Urinary bladder (tissue), 4 donors: ENCODE results near the gene TMPRSS12. TPM values are rescaled to one million over a fixed set of nuclear protein-coding genes. Genes with fewer than 3 reads are reported as not detected.
"Not testable (repeated sequence)": the region's sequence is repeated elsewhere in the genome, so short reads cannot be mapped to it uniquely, and the experiment has no call there.

ENCODE experiments used
- DNase-seq: peaks from one replicate; pipeline ENCODE4 v3.0.0-alpha.2; 2015; ENCODE audit errors: extremely low spot score
- H3K27ac ChIP-seq: one replicate; pipeline ENCODE4 v1.5.1; 2013; ENCODE audit warnings: low read depth, mild to moderate bottlenecking, moderate library complexity
- H3K36me3 ChIP-seq: one replicate; pipeline ENCODE4 v1.6.1; 2013; ENCODE audit warnings: mild to moderate bottlenecking, moderate library complexity; ENCODE audit not compliant: insufficient read depth
- H3K4me1 ChIP-seq: one replicate; pipeline ENCODE4 v1.6.1; 2013; ENCODE audit warnings: mild to moderate bottlenecking, moderate library complexity; ENCODE audit not compliant: insufficient read depth
- H3K4me3 ChIP-seq: one replicate; pipeline ENCODE4 v1.5.1; 2013; ENCODE audit warnings: low read depth, low read length
- WGBS: extraction: QIAGEN DNeasy Blood & Tissue Kit; methylation state at CpG from one replicate; pipeline ENCODE4 v1.1.7; 2013; 5-methylcytosine and 5-hydroxymethylcytosine counted together
- polyA plus RNA-seq: library from polyadenylated mRNA; stranded (reverse); fragments of 200-250 nt; gene quantifications from one replicate; pipeline ENCODE4 v1.2.3, GENCODE V29; 2013
- total RNA-seq: library from RNA; depleted of rRNA; stranded (reverse); fragments of >200 nt; gene quantifications from one replicate; pipeline ENCODE4 v1.2.3, GENCODE V29; 2014
- donor health status: healthy with polysubstance abuse.
- donor health status: healthy.

The TMPRSS12 gene
- total and polyA plus RNA-seq, 2 donors, result not detected

DNA sequence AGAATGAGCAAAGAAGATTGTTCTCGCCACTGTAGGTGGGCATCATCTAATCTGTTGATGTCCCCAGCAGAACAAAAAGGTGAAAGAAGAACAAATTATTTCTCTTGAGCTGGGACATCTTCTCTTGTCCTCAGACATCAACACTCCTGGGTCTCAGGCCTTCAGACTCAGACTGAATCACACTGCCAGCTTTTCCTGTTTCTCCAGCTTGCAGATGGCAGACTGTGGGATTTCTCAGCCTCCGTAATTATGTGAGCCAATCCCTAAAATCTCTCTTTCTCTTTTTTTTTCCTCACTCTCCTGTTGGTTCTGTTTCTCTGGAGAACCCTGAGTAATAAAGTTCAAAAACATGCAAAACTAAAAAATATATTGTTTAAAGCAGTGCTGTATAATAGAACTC is 3.7 kb upstream of the TMPRSS12 start:
- DNase-seq, result no peak
- Histone ChIP-seq H3K4me1 (no peaks in the 10 kb centered on the region), H3K27ac (no peak overlapping the region), H3K36me3 (no peaks in the 10 kb centered on the region), H3K4me3 (no peak overlapping the region)
- WGBS, result 81% methylated on average over 2 of the region's 2 CpGs

DNA sequence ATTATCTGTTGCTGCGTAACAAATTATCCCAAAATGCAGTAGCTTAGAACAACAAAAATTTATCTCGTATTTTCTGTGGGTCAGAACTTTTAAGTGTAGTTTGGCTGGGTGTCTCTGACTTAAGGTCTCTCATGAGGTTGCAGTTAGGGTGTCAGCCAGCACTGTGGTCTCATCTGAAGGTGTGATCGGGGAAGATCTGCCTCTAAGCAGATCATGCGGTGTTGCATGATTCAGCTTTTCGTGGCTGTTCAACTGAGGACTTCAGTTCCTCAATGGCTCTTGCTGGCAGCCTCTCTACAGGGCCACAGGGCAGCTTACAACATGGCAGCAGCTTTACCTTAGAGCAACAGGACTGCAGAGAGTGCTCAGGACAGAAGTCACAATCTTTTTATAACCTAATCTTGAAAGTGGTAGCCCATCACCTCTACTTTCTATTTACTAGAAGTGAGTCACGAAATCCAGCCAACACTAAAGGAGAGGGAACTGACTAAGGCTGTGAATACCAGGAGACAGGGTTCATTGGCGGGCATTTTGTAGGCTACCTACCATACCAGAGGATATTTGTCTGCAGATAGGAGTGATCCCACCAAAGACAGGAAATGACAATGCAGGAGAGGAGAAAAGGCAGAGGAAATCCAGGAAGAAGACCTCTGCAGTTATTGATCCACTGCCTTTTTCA is 1.8 kb upstream of the TMPRSS12 start:
- H3K4me3 ChIP-seq, result no peak overlapping the region
- no peaks in the 10 kb centered on the region for H3K36me3 ChIP-seq
- WGBS, result 97% methylated on average over 7 of the region's 7 CpGs
- H3K27ac ChIP-seq, result no peak overlapping the region
- no peaks in the 10 kb centered on the region for H3K4me1 ChIP-seq
- DNase-seq, result no peak

DNA sequence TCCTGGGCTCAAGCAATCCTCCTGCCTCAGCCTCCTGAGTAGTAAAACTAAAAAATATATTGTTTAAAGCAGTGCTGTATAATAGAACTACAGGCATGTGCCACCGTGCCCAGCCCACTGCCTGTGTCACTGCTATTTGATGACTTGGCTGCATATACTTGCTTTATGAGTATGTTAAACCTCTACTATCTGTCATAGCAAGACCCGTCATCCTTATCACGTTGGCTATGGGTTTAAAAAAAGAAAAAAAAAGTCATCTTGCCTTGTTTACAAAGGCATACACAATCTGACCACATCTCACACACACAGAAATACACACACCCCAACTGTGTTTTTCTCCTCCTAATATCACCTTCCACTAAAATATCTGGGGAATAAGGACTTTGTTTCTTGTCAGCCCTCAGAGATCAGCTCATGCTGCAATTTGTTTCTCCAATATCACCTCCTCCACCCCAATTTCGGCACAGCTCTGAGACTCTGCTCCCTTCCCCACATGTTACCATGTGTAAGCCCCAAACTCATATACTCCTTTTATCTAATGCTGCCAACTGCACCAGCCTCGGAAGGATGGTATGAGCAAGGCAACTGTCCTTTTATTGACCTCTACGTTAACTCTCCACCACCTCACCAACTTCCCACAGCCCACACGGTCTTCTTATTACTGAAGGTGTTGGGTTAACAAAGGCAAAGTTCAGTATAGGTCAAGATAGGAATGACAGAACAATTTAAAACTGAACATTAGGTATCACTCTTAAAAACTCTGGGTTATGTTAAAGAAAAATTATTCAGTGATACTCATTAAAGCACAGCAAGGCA is 802 bp upstream of the TMPRSS12 start:
- no peak overlapping the region for H3K4me3 ChIP-seq
- no peak overlapping the region for H3K27ac ChIP-seq
- no peaks in the 10 kb centered on the region for H3K36me3 ChIP-seq
- DNase-seq, result no peak
- no peaks in the 10 kb centered on the region for H3K4me1 ChIP-seq
- WGBS, result 57% methylated on average over 7 of the region's 7 CpGs

DNA sequence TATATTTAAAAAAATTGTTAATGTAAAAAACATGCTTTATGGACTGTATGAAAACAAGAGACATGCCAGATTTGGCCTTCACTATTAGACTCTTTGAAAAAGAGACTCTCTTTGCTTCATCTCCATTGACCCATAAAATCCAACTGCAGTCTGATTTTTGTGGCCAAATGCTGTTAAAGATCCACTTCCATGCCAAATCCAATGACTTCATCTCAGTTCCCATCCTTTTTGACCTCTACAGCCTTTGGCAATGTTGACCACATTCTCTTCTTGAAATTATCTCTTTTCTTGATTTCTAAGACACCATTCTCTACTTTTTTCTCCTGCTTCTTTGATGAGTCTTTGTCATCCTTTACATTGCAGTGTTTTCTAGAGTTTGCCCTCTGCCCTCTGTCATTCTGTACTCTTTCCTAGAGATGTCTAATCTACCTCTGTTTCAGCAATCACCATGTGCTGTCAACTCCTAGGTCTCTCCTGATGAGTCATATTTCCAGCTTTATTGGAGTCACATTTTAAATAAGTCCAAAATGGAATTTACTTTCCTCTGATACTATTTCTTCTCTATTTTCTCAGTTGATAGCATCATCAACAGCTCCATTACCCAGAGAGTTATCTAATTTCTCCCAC is 2.4 kb downstream of the TMPRSS12 start:
- no peak for DNase-seq
- Histone ChIP-seq H3K36me3 (no peaks in the 10 kb centered on the region), H3K27ac (no peak overlapping the region), H3K4me3 (no peak overlapping the region), H3K4me1 (no peaks in the 10 kb centered on the region)

DNA sequence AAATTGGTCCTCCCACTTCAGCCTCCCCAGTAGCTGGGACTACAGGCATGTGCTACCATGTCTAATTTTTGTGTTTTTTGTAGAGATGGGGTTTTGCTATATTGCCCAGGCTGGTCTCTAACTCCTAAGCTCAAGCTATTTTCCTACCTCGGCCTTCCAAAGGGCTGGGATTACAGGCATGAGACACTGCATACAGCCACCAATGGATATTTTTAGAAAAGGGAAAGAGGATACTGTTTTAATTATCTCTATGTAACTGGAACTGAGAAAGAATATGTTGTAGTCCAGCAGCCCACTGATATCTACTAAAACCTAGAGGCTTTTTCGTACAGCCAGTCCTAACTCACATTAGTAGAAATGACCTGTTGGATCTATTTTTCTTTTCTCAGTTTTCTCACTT is 6.2 kb downstream of the TMPRSS12 start:
- Histone ChIP-seq H3K36me3 (no peaks in the 10 kb centered on the region), H3K4me3 (no peak overlapping the region), H3K4me1 (no peaks in the 10 kb centered on the region), H3K27ac (no peak overlapping the region)
- no peak for DNase-seq
- 83% methylated on average over 2 of the region's 2 CpGs for WGBS

DNA sequence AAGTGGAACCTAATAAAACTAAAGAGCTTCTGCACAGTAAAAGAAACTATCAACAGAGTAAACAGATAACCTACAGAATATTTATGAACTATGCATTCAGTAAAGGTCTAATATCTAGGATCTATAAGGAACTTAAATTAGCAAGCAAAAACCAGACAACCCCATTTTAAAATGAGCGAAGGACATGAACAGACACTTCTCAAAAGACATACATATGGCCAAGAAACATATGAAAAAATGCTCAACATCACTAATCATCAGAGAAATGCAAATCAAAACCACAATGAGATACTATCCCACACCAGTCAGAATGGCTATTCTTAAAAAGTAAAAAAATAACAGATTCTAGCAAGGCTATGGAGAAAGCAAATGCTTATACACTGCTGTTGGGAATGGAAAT is 12.5 kb downstream of the TMPRSS12 start:
- WGBS, result 99% methylated on average over 1 of the region's 1 CpG
- not testable (repeated sequence) for H3K27ac ChIP-seq, H3K4me3 ChIP-seq, DNase-seq, H3K36me3 ChIP-seq, H3K4me1 ChIP-seq

DNA sequence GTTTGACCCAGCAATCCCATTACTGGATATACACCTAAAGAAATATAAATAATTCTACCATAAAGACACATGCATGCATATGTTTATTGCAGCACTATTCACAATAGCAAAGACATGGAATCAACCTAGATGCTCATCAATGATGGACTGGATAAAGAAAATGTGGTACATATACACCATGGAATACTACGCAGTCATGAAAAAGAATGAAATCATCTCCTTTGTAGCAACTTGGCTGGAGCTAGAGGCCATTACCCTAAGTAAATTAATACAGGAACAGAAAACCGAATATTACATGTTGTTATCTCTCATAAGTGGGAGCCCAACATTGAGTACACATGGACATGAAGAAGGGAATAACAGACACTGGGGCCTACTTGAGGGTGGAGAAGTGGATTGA is 13.0 kb downstream of the TMPRSS12 start:
- H3K4me1 ChIP-seq, DNase-seq, H3K27ac ChIP-seq, H3K36me3 ChIP-seq, H3K4me3 ChIP-seq: not testable (repeated sequence)
- 92% methylated on average over 2 of the region's 2 CpGs for WGBS

DNA sequence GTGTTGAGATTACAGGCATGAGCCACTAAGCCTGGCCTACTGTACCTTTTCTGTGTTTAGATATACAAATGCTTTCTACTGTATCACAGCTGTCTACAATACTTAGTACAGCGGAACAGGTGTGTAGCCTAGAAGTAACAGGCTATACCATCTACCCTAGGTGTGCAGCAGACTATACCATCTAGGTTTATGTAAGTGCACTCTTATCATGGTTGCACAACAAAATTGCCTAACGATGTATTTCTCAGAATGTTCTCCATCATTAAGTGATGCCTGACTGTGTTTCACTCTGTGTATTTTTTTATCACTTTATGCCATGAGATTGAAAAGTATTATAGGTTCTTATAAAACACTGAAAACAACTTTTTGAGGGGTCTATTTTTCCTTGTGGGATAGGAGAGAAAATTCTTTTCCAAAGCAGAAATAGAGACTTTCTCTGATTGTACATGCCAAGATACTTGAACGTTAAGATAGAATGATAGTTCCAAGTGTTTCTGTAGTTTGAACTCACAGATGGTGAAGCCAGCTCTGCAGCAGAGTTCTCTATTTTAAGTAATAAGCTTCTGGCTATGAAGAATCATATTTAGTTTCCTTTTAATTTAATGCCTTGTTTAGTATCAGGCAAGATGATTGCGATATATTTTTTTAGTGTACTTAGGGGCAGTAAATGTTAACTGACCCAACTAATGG is 17.0 kb downstream of the TMPRSS12 start:
- 77% methylated on average over 4 of the region's 4 CpGs for WGBS
- no peak overlapping the region for H3K27ac ChIP-seq
- H3K4me1 ChIP-seq, result no peaks in the 10 kb centered on the region
- H3K4me3 ChIP-seq, result no peak overlapping the region
- no peaks in the 10 kb centered on the region for H3K36me3 ChIP-seq
- DNase-seq, result no peak

DNA sequence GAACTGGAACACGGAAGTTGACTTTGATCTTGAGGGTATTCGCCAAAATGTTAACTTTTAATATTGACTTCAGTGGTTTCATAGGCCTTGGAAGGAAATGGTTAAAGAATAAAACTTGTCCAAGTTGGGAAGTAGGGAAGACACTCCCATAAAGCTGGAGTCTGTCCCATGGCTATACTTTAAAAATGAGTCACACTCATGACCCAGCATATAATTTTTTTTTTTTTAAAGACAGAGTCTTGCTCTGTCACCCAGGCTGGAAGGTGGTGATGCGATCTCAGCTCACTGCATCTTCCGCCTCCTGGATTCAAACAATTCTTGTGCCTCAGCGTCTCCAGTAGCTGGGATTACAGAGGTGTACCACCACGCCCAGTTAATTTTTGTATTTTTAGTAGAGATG is 19.6 kb downstream of the TMPRSS12 start:
- no peaks in the 10 kb centered on the region for H3K36me3 ChIP-seq
- H3K27ac ChIP-seq, result no peak overlapping the region
- no peak for DNase-seq
- H3K4me3 ChIP-seq, result no peak overlapping the region
- WGBS, result 85% methylated on average over 6 of the region's 6 CpGs
- no peaks in the 10 kb centered on the region for H3K4me1 ChIP-seq

DNA sequence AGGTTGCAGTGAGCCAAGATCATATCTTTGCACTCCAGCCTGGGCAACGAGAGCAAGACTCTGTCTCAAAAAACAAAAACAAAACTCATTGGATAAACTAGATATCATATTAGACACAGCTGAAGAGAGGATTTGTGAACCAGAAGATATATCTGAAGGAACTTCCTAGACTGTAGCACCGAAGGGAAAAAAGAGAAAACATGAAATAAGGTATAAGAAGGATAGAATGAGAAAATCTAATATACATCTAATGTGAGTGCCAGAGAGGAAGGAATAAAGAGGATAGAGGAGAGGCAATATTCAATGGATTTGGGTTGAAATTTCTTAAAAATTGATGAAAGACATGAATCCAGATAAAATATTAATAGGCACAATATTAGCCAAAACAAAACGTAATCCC is 22.5 kb downstream of the TMPRSS12 start:
- Histone ChIP-seq H3K36me3 (no peaks in the 10 kb centered on the region), H3K4me1 (no peaks in the 10 kb centered on the region), H3K4me3 (no peak overlapping the region), H3K27ac (no peak overlapping the region)
- WGBS, result 82% methylated on average over 3 of the region's 3 CpGs
- DNase-seq, result no peak

DNA sequence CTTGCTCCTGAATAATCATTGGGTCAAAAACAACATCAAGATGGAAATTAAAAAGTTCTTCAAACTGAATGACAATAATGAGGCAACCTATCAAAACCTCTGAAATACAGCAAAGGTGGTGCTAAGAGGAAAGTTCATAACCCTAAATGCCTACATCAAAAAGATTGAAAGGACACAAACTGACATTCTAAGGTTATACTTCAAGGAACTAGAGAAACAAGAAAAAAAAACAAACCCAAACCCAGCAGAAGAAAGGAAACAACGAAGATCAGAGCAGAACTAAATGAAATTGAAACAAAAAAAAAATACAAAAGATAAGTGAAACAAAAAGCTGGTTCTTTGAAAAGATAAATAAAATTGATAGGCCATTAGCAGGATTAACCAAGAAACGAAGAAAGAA is 26.2 kb downstream of the TMPRSS12 start:
- WGBS, result 51% methylated on average over 2 of the region's 2 CpGs
- H3K36me3 ChIP-seq, H3K27ac ChIP-seq, DNase-seq, H3K4me1 ChIP-seq, H3K4me3 ChIP-seq: not testable (repeated sequence)

DNA sequence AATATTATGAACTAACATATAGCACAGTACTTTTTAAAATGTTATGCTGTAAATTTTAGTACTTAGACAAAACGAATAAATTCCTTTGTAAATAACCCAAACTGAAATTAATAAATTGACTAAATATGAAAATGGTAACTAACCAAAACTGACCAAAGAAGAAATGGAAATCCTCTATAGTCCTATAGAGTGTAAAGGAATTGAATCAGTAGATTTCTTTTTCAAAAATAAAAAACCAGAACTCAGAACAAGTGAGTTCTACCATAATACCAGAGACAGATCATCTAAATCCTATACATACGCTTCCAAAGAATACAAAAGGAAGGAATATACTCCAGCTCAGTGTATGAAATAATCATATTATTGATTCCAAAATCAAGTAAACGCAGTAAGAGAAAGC is 39.8 kb downstream of the TMPRSS12 start:
- Histone ChIP-seq H3K4me3 (no peak overlapping the region), H3K36me3 (no peaks in the 10 kb centered on the region), H3K27ac (no peak overlapping the region), H3K4me1 (no peaks in the 10 kb centered on the region)
- 96% methylated on average over 3 of the region's 3 CpGs for WGBS
- no peak for DNase-seq

DNA sequence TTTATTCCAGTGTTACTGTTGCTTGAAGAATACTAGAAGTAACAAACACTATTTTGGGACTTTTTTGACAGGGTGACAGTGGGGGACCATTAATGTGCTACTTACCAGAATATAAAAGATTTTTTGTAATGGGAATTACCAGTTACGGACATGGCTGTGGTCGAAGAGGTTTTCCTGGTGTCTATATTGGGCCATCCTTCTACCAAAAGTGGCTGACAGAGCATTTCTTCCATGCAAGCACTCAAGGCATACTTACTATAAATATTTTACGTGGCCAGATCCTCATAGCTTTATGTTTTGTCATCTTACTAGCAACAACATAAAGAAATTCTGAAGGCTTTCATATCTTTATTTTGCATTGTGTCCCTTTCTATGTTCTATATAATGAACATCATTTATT is 44.5 kb downstream of the TMPRSS12 start:
- Histone ChIP-seq H3K27ac (no peak overlapping the region), H3K4me1 (no peaks in the 10 kb centered on the region), H3K4me3 (no peak overlapping the region), H3K36me3 (no peaks in the 10 kb centered on the region)
- WGBS, result 69% methylated on average over 3 of the region's 3 CpGs
- no peak for DNase-seq

DNA sequence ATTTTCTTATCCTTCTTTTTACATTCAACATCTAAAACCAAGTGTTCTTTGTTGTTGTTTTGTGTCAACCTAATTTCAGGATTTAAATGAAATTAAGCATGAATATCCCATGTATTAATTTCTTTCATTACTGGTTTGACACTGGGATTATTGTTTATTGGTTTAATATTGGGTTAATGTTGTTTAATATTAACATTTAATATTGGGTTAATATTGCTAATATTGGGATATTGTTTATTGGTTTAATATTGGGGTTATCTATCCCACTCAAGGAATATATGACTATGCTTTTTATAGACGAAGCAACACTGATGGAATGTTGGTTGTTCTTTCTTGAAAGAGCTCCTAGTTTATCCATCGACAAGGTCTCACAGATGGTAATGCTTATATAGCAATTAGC is 45.9 kb downstream of the TMPRSS12 start:
- DNase-seq, result no peak
- WGBS, result 77% methylated on average over 2 of the region's 2 CpGs
- Histone ChIP-seq H3K27ac (no peak overlapping the region), H3K4me1 (no peaks in the 10 kb centered on the region), H3K36me3 (no peaks in the 10 kb centered on the region), H3K4me3 (no peak overlapping the region)
